Activated T-cell treated with anti-CD3 and anti-CD28 coated beads for 48 hours (primary cell): Measurements from ENCODE around the gene EFCAB13.

Experiments used
- DNase-seq: peaks from one replicate; pipeline ENCODE4 v3.0.0-alpha.2; 2020; ENCODE audit warnings: low read depth

The EFCAB13 gene

GRCh38 chr17:47292206-47292605 lies 31.5 kb upstream of the EFCAB13 start:
- no peak for DNase-seq

GRCh38 chr17:47295037-47295873 lies 28.5 kb upstream of the EFCAB13 start:
- no peak for DNase-seq

- DNase-seq: no peak
Observed at GRCh38 chr17:47295874-47296255, 27.9 kb upstream of the EFCAB13 start.

- no peak for DNase-seq
Observed at GRCh38 chr17:47297661-47298400, 25.9 kb upstream of the EFCAB13 start.

GRCh38 chr17:47298712-47299111 lies 25.0 kb upstream of the EFCAB13 start:
- DNase-seq: no peak

- no peak for DNase-seq
Observed at GRCh38 chr17:47299239-47299910, 24.4 kb upstream of the EFCAB13 start.

- DNase-seq: no peak
Observed at GRCh38 chr17:47300718-47301117, 23.0 kb upstream of the EFCAB13 start.

- peak; percentile 15 for DNase-seq
Observed at GRCh38 chr17:47301161-47301560, 22.6 kb upstream of the EFCAB13 start.

- no peak for DNase-seq
Observed at GRCh38 chr17:47301831-47302230, 21.9 kb upstream of the EFCAB13 start.

- no peak for DNase-seq
Observed at GRCh38 chr17:47304186-47304585, 19.6 kb upstream of the EFCAB13 start.

- no peak for DNase-seq
Observed at GRCh38 chr17:47305302-47305923, 18.3 kb upstream of the EFCAB13 start.

GRCh38 chr17:47310186-47310733 lies 13.5 kb upstream of the EFCAB13 start:
- no peak for DNase-seq

GRCh38 chr17:47311420-47311819 lies 12.3 kb upstream of the EFCAB13 start:
- DNase-seq: no peak

- no peak for DNase-seq
Observed at GRCh38 chr17:47315451-47316266, 8.1 kb upstream of the EFCAB13 start.

GRCh38 chr17:47316311-47316710 lies 7.4 kb upstream of the EFCAB13 start:
- DNase-seq: no peak

- no peak for DNase-seq
Observed at GRCh38 chr17:47317119-47317518, 6.6 kb upstream of the EFCAB13 start.

- DNase-seq: no peak
Observed at GRCh38 chr17:47318197-47318918, 5.4 kb upstream of the EFCAB13 start.

- no peak for DNase-seq
Observed at GRCh38 chr17:47320879-47321502, 2.8 kb upstream of the EFCAB13 start.

GRCh38 chr17:47324224-47325020 lies 667 bp downstream of the EFCAB13 start:
- peak; percentile 29 for DNase-seq
